Loucy (cell line): ENCODE results near the gene MOB1A.
A peak's percentile ranks its signal among the peaks of the same experiment; 100 is the strongest.

Source experiments
- H2AFZ ChIP-seq: fragments of 200-600 bp; sonication (generic); 2 replicates; pipeline ENCODE4 v1.6.0; 2016; ENCODE audit warnings: antibody characterized with exemption, mild to moderate bottlenecking, low read length, moderate library complexity
- H3F3A ChIP-seq: fragments of 200-600 bp; 2 replicates; pipeline ENCODE4 v1.6.0; 2016; ENCODE audit warnings: antibody characterized with exemption, low read depth, mild to moderate bottlenecking
- H3K27me3 ChIP-seq: fragments of 200-600 bp; sonication (generic); 2 replicates; pipeline ENCODE4 v1.6.1; 2014; ENCODE audit warnings: low read length, mild to moderate bottlenecking; ENCODE audit not compliant: insufficient read depth, poor library complexity, severe bottlenecking
- H3K36me3 ChIP-seq: fragments of 200-600 bp; sonication (generic); 2 replicates; pipeline ENCODE4 v1.6.1; 2016; ENCODE audit warnings: low read length; ENCODE audit not compliant: insufficient read depth
- H3K4me1 ChIP-seq: fragments of 200-600 bp; sonication (generic); 2 replicates; pipeline ENCODE4 v1.5.1; 2014; ENCODE audit warnings: low read length, mild to moderate bottlenecking; ENCODE audit not compliant: insufficient read depth, poor library complexity, severe bottlenecking
- H3K4me2 ChIP-seq: fragments of 200-600 bp; sonication (generic); 2 replicates; pipeline ENCODE4 v1.6.0; 2014; ENCODE audit warnings: antibody characterized with exemption, low read length, low read depth, mild to moderate bottlenecking; ENCODE audit not compliant: poor library complexity, severe bottlenecking
- H3K4me3 ChIP-seq: fragments of 200-600 bp; sonication (generic); 2 replicates; pipeline ENCODE4 v1.5.1; 2014; ENCODE audit warnings: low read length, mild to moderate bottlenecking, mixed read lengths; ENCODE audit not compliant: poor library complexity, severe bottlenecking
- H3K79me2 ChIP-seq: fragments of 200-600 bp; sonication (generic); 2 replicates; pipeline ENCODE4 v1.6.1; 2014; ENCODE audit warnings: low read length; ENCODE audit not compliant: insufficient read depth
- H3K9ac ChIP-seq: fragments of 200-600 bp; sonication (generic); 2 replicates; pipeline ENCODE4 v1.6.0; 2014; ENCODE audit warnings: mild to moderate bottlenecking, low read depth, low read length, moderate library complexity; ENCODE audit not compliant: poor library complexity, severe bottlenecking
- H3K9me2 ChIP-seq: fragments of 200-600 bp; sonication (generic); replicated peaks from 2 replicates; pipeline ENCODE4 v1.6.1; 2016; ENCODE audit warnings: low read depth, low read length, mixed read lengths
- H3K9me3 ChIP-seq: fragments of 200-600 bp; sonication (generic); 2 replicates; pipeline ENCODE4 v1.6.1; 2014; ENCODE audit warnings: mild to moderate bottlenecking, antibody characterized with exemption, low read length, low read depth; ENCODE audit not compliant: insufficient read depth
- H4K20me1 ChIP-seq: fragments of 200-600 bp; sonication (generic); 2 replicates; pipeline ENCODE4 v1.6.0; 2014; ENCODE audit warnings: antibody characterized with exemption, low read length, mild to moderate bottlenecking; ENCODE audit not compliant: insufficient read depth, poor library complexity, severe bottlenecking
- EZH2phosphoT487 ChIP-seq: fragments of 200-600 bp; IDR thresholded peaks from 2 replicates; pipeline ENCODE4 v1.6.1; 2018; ENCODE audit warnings: antibody characterized with exemption, mild to moderate bottlenecking, moderate library complexity, borderline replicate concordance
- TF ChIP-seq, protein P1 (sequence below): fragments of 200-600 bp; sonication (generic); conservative IDR thresholded peaks from 2 replicates; pipeline ENCODE4 v1.5.1; 2014; ENCODE audit warnings: mild to moderate bottlenecking, antibody characterized with exemption, low read length

MOB1A gene

DNA sequence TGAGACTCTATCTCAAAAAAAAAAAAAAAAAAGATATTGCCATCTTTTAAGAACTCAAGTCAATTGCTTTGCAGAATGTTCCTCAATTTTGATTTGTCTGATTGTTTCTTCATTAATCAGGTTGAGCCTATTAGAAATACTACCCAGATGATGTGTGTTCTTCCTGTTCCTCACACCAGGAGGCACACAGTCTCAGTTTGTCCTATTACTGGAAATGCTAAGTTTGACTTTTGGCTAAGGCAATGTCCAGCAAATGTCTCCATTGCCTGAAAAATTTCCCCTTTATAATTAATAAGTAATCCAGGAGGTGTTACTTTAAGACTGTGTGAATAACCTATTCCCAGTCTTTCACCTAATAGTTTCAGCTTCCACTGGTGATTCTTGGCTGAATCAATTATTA, 59.3 kb downstream of the MOB1A start:
- H3F3A ChIP-seq = no peaks in the 10 kb centered on the region
- no peaks in the 10 kb centered on the region for H3K4me1 ChIP-seq
- TF ChIP-seq EZH2phosphoT487 = no peak
- TF ChIP-seq, protein P1, sequence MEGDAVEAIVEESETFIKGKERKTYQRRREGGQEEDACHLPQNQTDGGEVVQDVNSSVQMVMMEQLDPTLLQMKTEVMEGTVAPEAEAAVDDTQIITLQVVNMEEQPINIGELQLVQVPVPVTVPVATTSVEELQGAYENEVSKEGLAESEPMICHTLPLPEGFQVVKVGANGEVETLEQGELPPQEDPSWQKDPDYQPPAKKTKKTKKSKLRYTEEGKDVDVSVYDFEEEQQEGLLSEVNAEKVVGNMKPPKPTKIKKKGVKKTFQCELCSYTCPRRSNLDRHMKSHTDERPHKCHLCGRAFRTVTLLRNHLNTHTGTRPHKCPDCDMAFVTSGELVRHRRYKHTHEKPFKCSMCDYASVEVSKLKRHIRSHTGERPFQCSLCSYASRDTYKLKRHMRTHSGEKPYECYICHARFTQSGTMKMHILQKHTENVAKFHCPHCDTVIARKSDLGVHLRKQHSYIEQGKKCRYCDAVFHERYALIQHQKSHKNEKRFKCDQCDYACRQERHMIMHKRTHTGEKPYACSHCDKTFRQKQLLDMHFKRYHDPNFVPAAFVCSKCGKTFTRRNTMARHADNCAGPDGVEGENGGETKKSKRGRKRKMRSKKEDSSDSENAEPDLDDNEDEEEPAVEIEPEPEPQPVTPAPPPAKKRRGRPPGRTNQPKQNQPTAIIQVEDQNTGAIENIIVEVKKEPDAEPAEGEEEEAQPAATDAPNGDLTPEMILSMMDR = peak; percentile 16; the same call in 1 of the 2 replicates
- no peak overlapping the region for H3K4me2 ChIP-seq
- H4K20me1 ChIP-seq = no peaks in the 10 kb centered on the region
- no peaks in the 10 kb centered on the region for H3K9me2 ChIP-seq
- H3K36me3 ChIP-seq = no peaks in the 10 kb centered on the region
- H3K9me3 ChIP-seq = no peaks in the 10 kb centered on the region
- no peak overlapping the region for H2AFZ ChIP-seq
- no peak overlapping the region for H3K9ac ChIP-seq
- no peaks in the 10 kb centered on the region for H3K79me2 ChIP-seq
- no peaks in the 10 kb centered on the region for H3K27me3 ChIP-seq
- no peak overlapping the region for H3K4me3 ChIP-seq

GRCh38 chr2:74111380-74111779, 67.3 kb downstream of the MOB1A start:
- Histone ChIP-seq H3K9me2 (no peaks in the 10 kb centered on the region), H3K27me3 (no peaks in the 10 kb centered on the region), H3K4me3 (no peak overlapping the region), H3K9ac (no peak overlapping the region), H2AFZ (no peak overlapping the region), H3K9me3 (no peaks in the 10 kb centered on the region), H3K79me2 (no peaks in the 10 kb centered on the region), H3K36me3 (no peaks in the 10 kb centered on the region), H3K4me1 (no peaks in the 10 kb centered on the region), H4K20me1 (no peaks in the 10 kb centered on the region), H3K4me2 (no peak overlapping the region), H3F3A (no peaks in the 10 kb centered on the region)
- TF ChIP-seq EZH2phosphoT487 = no peak
- TF ChIP-seq, protein P1 = no peak

GRCh38 chr2:74110537-74110936, 68.1 kb downstream of the MOB1A start:
- H3K9me2 ChIP-seq = no peaks in the 10 kb centered on the region
- no peak overlapping the region for H2AFZ ChIP-seq
- no peaks in the 10 kb centered on the region for H3K36me3 ChIP-seq
- H3F3A ChIP-seq = no peaks in the 10 kb centered on the region
- H4K20me1 ChIP-seq = no peaks in the 10 kb centered on the region
- no peak overlapping the region for H3K4me2 ChIP-seq
- TF ChIP-seq, protein P1 = no peak
- TF ChIP-seq EZH2phosphoT487 = no peak
- H3K4me1 ChIP-seq = no peaks in the 10 kb centered on the region
- no peaks in the 10 kb centered on the region for H3K79me2 ChIP-seq
- no peaks in the 10 kb centered on the region for H3K27me3 ChIP-seq
- no peaks in the 10 kb centered on the region for H3K9me3 ChIP-seq
- H3K4me3 ChIP-seq = no peak overlapping the region
- H3K9ac ChIP-seq = no peak overlapping the region
